Stimulated activated CD8-positive, alpha-beta memory T cell treated with anti-CD3 and anti-CD28 coated beads, Interleukin-4, amount 100 ng/mL, for 48 hours (primary cell): ENCODE measurements around the gene RPS27.
"Not testable (repeated sequence)": the region's sequence is repeated elsewhere in the genome, so short reads cannot be mapped to it uniquely, and the experiment has no call there.

Experiments
- DNase-seq: peaks from one replicate; pipeline ENCODE4 v3.0.0-alpha.2; 2020

Gene RPS27

GRCh38 chr1:153962088-153963029 is 28.2 kb upstream of the RPS27 start:
- no peak for DNase-seq

- peak; percentile 98 for DNase-seq
Observed at GRCh38 chr1:153963030-153963849, 27.3 kb upstream of the RPS27 start, which contains the start of gene SLC39A1. SLC39A1 (minus strand) TSS chr1:153963537; CDS start chr1:153962715, 822 bp downstream.

- DNase-seq: no peak
Observed at GRCh38 chr1:153963850-153964331, 26.7 kb upstream of the RPS27 start.

- DNase-seq: peak; percentile 85
Observed at GRCh38 chr1:153967107-153967999, 23.2 kb upstream of the RPS27 start, which contains the start of gene CREB3L4. CREB3L4 (plus strand) TSS chr1:153967902; CDS start chr1:153968526, 624 bp downstream.

- no peak for DNase-seq
Observed at GRCh38 chr1:153968000-153968363, 22.6 kb upstream of the RPS27 start.

- DNase-seq: no peak
Observed at GRCh38 chr1:153968408-153968807, 22.2 kb upstream of the RPS27 start.

DNA sequence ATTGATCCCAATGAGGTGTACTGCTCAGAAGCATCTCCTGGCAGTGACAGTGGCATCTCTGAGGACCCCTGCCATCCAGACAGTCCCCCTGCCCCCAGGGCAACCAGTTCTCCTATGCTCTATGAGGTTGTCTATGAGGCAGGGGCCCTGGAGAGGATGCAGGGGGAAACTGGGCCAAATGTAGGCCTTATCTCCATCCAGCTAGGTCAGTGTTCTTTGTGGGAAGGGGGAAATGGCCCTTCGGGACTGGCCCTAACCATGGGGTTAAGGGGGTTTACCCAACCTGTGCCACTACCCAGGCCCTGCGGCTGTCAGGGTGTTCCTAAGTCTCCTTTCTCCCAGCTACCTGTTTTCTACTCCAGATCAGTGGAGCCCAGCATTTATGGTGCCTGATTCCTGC is 21.6 kb upstream of the RPS27 start:
- no peak for DNase-seq

DNA sequence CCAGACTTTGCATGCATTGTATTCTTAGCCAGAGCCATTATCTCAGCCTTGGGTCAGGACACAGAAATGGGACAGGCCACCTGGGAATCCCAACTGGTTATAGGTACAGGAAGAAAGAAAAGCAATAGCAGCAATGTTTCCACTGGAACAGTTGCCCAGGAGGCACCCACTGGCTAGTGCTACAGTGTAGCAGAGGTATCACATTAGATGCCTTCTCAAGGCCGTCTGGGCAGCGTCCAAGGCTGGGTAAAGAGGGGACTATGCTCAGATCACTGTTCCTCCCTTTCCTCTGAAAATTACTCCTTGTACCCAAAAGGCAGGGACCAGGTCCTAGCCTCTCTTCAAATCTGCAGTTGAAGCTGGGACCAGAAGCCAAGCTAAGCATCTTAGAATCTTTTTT is 20.2 kb upstream of the RPS27 start:
- DNase-seq: no peak

GRCh38 chr1:153973071-153973470 is 17.5 kb upstream of the RPS27 start:
- no peak for DNase-seq

DNA sequence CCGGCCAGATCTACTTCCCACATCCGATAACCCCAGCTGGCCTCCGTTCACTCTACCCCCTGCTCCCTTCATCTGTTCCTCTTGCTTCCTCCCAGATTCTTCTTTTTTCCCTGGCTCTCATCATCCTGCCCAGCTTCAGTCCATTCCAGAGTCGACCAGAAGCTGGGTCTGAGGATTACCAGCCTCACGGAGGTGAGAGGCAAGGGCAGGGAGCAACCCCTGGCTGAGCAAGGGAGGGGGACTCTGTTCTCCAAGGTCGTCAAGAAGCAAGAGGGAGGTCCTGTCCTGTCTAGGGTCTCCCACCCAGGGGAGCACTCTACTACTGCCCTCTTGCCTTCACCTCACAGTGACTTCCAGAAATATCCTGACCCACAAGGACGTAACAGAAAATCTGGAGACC is 17.0 kb upstream of the RPS27 start:
- DNase-seq: no peak

DNA sequence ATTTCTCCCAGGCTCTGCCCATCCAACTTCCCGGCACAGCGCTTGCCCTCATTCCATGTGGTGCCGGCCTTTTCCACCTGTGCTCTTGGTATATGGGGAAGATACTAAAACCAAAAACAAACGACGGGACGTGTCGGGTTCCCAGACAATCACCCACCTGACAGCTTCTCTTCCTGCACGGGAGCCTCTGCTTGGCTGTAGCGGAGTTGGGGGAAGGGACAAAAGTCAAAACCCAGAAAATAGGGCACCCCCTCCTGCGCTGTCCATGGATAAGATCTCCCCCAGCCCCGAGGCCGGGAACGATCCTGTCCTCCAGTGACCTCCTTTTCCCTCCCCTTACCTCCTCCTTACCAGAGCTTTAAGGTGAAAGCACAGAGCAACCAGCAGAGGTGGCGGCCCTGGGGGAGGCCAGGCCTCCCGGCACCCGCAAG is 13.7 kb upstream of the RPS27 start:
- DNase-seq: no peak

- peak; percentile 89 for DNase-seq
Observed at GRCh38 chr1:153977250-153978240, 13.0 kb upstream of the RPS27 start, which contains the start of gene JTB. JTB (minus strand) TSS chr1:153977674; CDS start chr1:153977252, 422 bp downstream.

DNA sequence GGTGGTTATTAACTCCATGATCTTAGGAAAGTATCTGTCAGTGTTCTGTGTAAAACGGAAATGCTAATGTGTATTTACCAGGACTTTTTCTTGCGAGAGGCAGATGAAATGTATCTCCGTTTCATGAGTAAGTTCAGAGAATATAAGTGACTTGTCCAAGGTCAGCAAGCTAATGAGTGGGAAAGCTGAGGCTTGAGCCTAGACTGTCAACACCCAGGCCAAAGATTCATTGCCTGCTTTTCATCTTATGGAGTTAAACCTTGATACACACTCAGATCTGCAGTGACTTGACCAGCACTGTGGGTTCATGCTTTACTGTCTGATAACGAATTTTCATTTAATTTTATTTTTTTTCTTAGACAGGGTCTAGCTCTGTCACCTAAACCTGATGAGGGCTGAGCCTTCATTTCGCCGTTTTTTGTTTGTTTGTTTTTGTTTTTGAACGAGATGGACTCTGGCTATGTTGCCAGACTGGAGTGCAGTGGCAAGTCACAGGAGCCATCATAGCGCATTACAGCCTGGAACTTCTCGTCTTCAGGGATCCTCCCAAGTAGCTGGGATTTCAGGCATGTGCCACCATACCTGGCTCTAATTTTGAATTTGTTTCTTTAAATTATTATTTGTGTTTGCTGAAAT is 12.2 kb upstream of the RPS27 start:
- DNase-seq: no peak

DNA sequence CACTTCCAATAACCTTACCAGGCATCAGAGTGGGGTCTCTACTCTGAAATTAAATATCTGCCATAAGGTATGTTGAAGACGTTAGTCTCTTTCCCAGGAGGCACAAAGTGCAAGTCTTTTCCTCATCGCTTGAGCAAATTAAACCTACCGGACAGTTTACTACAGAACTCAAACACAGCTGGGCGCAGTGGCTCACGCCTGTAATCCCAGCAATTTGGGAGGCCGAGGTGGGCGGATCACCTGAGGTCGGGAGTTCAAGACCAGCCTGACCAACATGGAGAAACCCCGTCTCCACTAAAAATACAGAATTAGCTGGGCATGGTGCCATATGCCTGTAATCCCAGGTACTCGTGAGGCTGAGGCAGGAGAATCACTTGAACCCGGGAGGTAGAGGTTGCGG is 11.5 kb upstream of the RPS27 start:
- DNase-seq: not testable (repeated sequence)

GRCh38 chr1:153981735-153982134 is 8.8 kb upstream of the RPS27 start:
- DNase-seq: not testable (repeated sequence)

DNA sequence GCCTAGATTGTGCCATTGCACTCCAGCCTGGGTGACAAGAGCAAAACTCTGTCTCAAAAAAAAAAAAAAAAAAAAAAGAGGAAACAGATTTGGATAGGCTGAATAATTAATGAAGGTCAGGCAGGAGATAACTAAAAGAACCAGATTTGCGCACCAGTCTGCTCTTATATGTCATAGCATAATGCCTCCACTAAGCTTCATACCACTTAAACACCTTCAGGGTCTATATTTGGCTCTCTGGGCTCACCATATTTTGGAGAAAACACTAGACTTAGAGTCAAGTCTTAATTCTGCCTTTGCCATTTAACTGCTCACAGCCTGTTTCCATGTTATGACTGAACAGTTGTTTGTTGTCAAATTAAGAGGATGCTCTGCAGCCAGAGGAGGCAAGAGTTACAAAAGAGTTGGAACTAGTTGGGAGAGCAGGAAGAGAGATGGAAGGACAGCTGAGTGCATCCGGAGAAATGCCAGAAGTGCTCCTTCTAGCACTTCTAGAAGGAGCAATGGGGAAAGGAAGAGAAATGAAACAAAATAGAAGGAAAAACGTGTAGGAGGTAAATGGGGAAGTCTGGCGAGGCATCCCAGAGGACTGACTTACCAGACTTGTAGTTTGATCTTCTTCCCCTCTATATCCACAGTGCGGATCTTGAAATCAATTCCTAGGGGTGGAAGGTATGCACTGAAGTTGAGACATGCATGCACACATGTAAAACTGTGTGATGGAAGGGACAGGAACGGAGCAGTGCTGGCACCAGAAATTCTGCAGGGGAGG is 6.3 kb upstream of the RPS27 start:
- DNase-seq: no peak

- peak; percentile 76 for DNase-seq
Observed at GRCh38 chr1:153985341-153985912, 5.1 kb upstream of the RPS27 start.

GRCh38 chr1:153985941-153986761 is 4.4 kb upstream of the RPS27 start, which contains the start of gene RAB13:
RAB13 (minus strand) TSS chr1:153986339; CDS start chr1:153986236, 103 bp downstream.
- DNase-seq: peak; percentile 52
